Measurements from ENCODE around the gene REG3G. TPM values are rescaled to one million over a fixed set of nuclear protein-coding genes. Genes with fewer than 3 reads are reported as not detected.
"Not testable (repeated sequence)": the region's sequence is repeated elsewhere in the genome, so short reads cannot be mapped to it uniquely, and the experiment has no call there.

The REG3G gene
- total RNA-seq, 1 donor from 2014 or later, result 0.87 TPM

- no peak for DNase-seq (ENCODE audit: extremely low spot score, unreplicated experiment)
- Mint-ChIP-seq H3K4me1 (ENCODE audit: unreplicated experiment) (no peaks in the 10 kb centered on the region), H3K4me3 (no peak overlapping the region), H3K36me3 (no peaks in the 10 kb centered on the region), H3K27me3 (no peaks in the 10 kb centered on the region), H3K9me3 (no peaks in the 10 kb centered on the region), H3K27ac (no peak overlapping the region)
- TF ChIP-seq CTCF (conservative IDR thresholded peaks at IDR 0.05), result no peak
Measured at GRCh38 chr2:79016342-79016741, 9.2 kb upstream of the REG3G start.

- H3K36me3 Mint-ChIP-seq, result no peaks in the 10 kb centered on the region
- no peaks in the 10 kb centered on the region for H3K27me3 Mint-ChIP-seq
- no peak for TF ChIP-seq CTCF (conservative IDR thresholded peaks at IDR 0.05)
- H3K4me3 Mint-ChIP-seq, result no peak overlapping the region
- H3K9me3 Mint-ChIP-seq, result no peaks in the 10 kb centered on the region
- H3K4me1 Mint-ChIP-seq (ENCODE audit: unreplicated experiment), result no peaks in the 10 kb centered on the region
- no peak for DNase-seq (ENCODE audit: extremely low spot score, unreplicated experiment)
- no peak overlapping the region for H3K27ac Mint-ChIP-seq
Measured at GRCh38 chr2:79026061-79026460, 559 bp downstream of the REG3G start.

- H3K9me3 Mint-ChIP-seq, result no peaks in the 10 kb centered on the region
- H3K36me3 Mint-ChIP-seq, result no peaks in the 10 kb centered on the region
- DNase-seq (ENCODE audit: extremely low spot score, unreplicated experiment), result no peak
- no peak overlapping the region for H3K4me3 Mint-ChIP-seq
- H3K27me3 Mint-ChIP-seq, result no peaks in the 10 kb centered on the region
- H3K4me1 Mint-ChIP-seq (ENCODE audit: unreplicated experiment), result peaks cover 4% of the 10 kb centered on the region
- TF ChIP-seq CTCF (conservative IDR thresholded peaks at IDR 0.05), result no peak
- H3K27ac Mint-ChIP-seq, result no peak overlapping the region
Measured at GRCh38 chr2:79039944-79040343, 14.4 kb downstream of the REG3G start.

- Mint-ChIP-seq H3K4me1 (ENCODE audit: unreplicated experiment) (peaks cover 4% of the 10 kb centered on the region), H3K4me3 (no peak overlapping the region), H3K9me3 (no peaks in the 10 kb centered on the region), H3K36me3 (no peaks in the 10 kb centered on the region), H3K27ac (no peak overlapping the region), H3K27me3 (no peaks in the 10 kb centered on the region)
- peak; percentile 85 for TF ChIP-seq CTCF (conservative IDR thresholded peaks at IDR 0.05)
- no peak for DNase-seq (ENCODE audit: extremely low spot score, unreplicated experiment)
Measured at GRCh38 chr2:79041032-79041448, 15.5 kb downstream of the REG3G start.

GRCh38 chr2:79053486-79053885 is 28.0 kb downstream of the REG3G start:
- H3K27ac Mint-ChIP-seq; H3K36me3 Mint-ChIP-seq; H3K4me3 Mint-ChIP-seq; H3K27me3 Mint-ChIP-seq; DNase-seq (ENCODE audit: extremely low spot score, unreplicated experiment); H3K9me3 Mint-ChIP-seq; H3K4me1 Mint-ChIP-seq (ENCODE audit: unreplicated experiment): not testable (repeated sequence)

GRCh38 chr2:79054769-79055168 is 29.3 kb downstream of the REG3G start:
- H3K9me3 Mint-ChIP-seq; H3K27me3 Mint-ChIP-seq; H3K27ac Mint-ChIP-seq; H3K4me1 Mint-ChIP-seq (ENCODE audit: unreplicated experiment); H3K36me3 Mint-ChIP-seq; H3K4me3 Mint-ChIP-seq; DNase-seq (ENCODE audit: extremely low spot score, unreplicated experiment): not testable (repeated sequence)

- Mint-ChIP-seq H3K27ac (no peak overlapping the region), H3K27me3 (peaks cover 3% of the 10 kb centered on the region), H3K36me3 (no peaks in the 10 kb centered on the region), H3K4me1 (ENCODE audit: unreplicated experiment) (no peaks in the 10 kb centered on the region), H3K9me3 (peaks cover 4% of the 10 kb centered on the region), H3K4me3 (no peak overlapping the region)
- DNase-seq (ENCODE audit: extremely low spot score, unreplicated experiment), result no peak
- no peak for TF ChIP-seq CTCF (conservative IDR thresholded peaks at IDR 0.05)
Measured at GRCh38 chr2:79065201-79065600, 39.7 kb downstream of the REG3G start.
